Measurements from ENCODE around the gene TBCD. TPM values are rescaled to one million over a fixed set of nuclear protein-coding genes. Genes with fewer than 3 reads are reported as not detected.
"Not testable (repeated sequence)": the region's sequence is repeated elsewhere in the genome, so short reads cannot be mapped to it uniquely, and the experiment has no call there.

TBCD gene
- total and polyA plus RNA-seq, 2 donors: 140 to 292 TPM

GRCh38 chr17:82782657-82783207 lies 30.9 kb downstream of the TBCD start:
- 70% methylated on average over 42 of the region's 42 CpGs for WGBS
- no peak overlapping the region for H3K4me3 ChIP-seq (ENCODE audit: low read length in 2 of 2)
- H3K36me3 ChIP-seq (ENCODE audit: control insufficient read depth in 2 of 2, insufficient read depth in 2 of 2, low read length in 1 of 2): peaks cover 22 to 29% of the 10 kb centered on the region in 2 donors
- H3K9me3 ChIP-seq (ENCODE audit: control insufficient read depth in 2 of 2, insufficient read depth in 1 of 2, low read length in 1 of 2): no peaks in the 10 kb centered on the region
- peaks cover 6 to 26% of the 10 kb centered on the region in 2 donors for H3K4me1 ChIP-seq (ENCODE audit: control insufficient read depth in 2 of 2, insufficient read depth in 2 of 2, low read length in 2 of 2)
- H3K27me3 ChIP-seq (ENCODE audit: control insufficient read depth in 2 of 2, insufficient read depth in 1 of 2, low read length in 1 of 2): no peaks in the 10 kb centered on the region
- DNase-seq (ENCODE audit: low read depth in 6 of 9, low spot score in 9 of 9): no peak
- H3K27ac ChIP-seq (ENCODE audit: low read depth in 1 of 2, low read length in 1 of 2): no peak overlapping the region

GRCh38 chr17:82783498-82783897 lies 31.6 kb downstream of the TBCD start:
- WGBS: 99% methylated on average over 18 of the region's 18 CpGs
- no peak overlapping the region for H3K27ac ChIP-seq (ENCODE audit: low read depth in 1 of 2, low read length in 1 of 2)
- no peak for DNase-seq (ENCODE audit: low read depth in 6 of 9, low spot score in 9 of 9)
- peaks cover 6 to 29% of the 10 kb centered on the region in 2 donors for H3K4me1 ChIP-seq (ENCODE audit: control insufficient read depth in 2 of 2, insufficient read depth in 2 of 2, low read length in 2 of 2)
- peaks cover 22 to 30% of the 10 kb centered on the region in 2 donors for H3K36me3 ChIP-seq (ENCODE audit: control insufficient read depth in 2 of 2, insufficient read depth in 2 of 2, low read length in 1 of 2)
- H3K4me3 ChIP-seq (ENCODE audit: low read length in 2 of 2): no peak overlapping the region
- H3K9me3 ChIP-seq (ENCODE audit: control insufficient read depth in 2 of 2, insufficient read depth in 1 of 2, low read length in 1 of 2): no peaks in the 10 kb centered on the region
- H3K27me3 ChIP-seq (ENCODE audit: control insufficient read depth in 2 of 2, insufficient read depth in 1 of 2, low read length in 1 of 2): no peaks in the 10 kb centered on the region

- 98% methylated on average over 16 of the region's 16 CpGs for WGBS
- peaks cover 30 to 36% of the 10 kb centered on the region in 2 donors for H3K36me3 ChIP-seq (ENCODE audit: control insufficient read depth in 2 of 2, insufficient read depth in 2 of 2, low read length in 1 of 2)
- DNase-seq (ENCODE audit: low read depth in 6 of 9, low spot score in 9 of 9); H3K9me3 ChIP-seq (ENCODE audit: control insufficient read depth in 2 of 2, insufficient read depth in 1 of 2, low read length in 1 of 2); H3K27ac ChIP-seq (ENCODE audit: low read depth in 1 of 2, low read length in 1 of 2); H3K4me3 ChIP-seq (ENCODE audit: low read length in 2 of 2); H3K27me3 ChIP-seq (ENCODE audit: control insufficient read depth in 2 of 2, insufficient read depth in 1 of 2, low read length in 1 of 2): not testable (repeated sequence)
- H3K4me1 ChIP-seq (ENCODE audit: control insufficient read depth in 2 of 2, insufficient read depth in 2 of 2, low read length in 2 of 2): peaks cover 6 to 41% of the 10 kb centered on the region in 2 donors
These were observed 33.7 kb downstream of the TBCD start for GRCh38 chr17:82785581-82785980.

- DNase-seq (ENCODE audit: low read depth in 6 of 9, low spot score in 9 of 9): no peak
- Histone ChIP-seq H3K4me3 (ENCODE audit: low read length in 2 of 2) (no peak overlapping the region), H3K4me1 (ENCODE audit: control insufficient read depth in 2 of 2, insufficient read depth in 2 of 2, low read length in 2 of 2) (peaks cover 6 to 41% of the 10 kb centered on the region in 2 donors), H3K9me3 (ENCODE audit: control insufficient read depth in 2 of 2, insufficient read depth in 1 of 2, low read length in 1 of 2) (no peaks in the 10 kb centered on the region), H3K27ac (ENCODE audit: low read depth in 1 of 2, low read length in 1 of 2) (no peak overlapping the region), H3K36me3 (ENCODE audit: control insufficient read depth in 2 of 2, insufficient read depth in 2 of 2, low read length in 1 of 2) (peaks cover 34 to 35% of the 10 kb centered on the region in 2 donors), H3K27me3 (ENCODE audit: control insufficient read depth in 2 of 2, insufficient read depth in 1 of 2, low read length in 1 of 2) (no peaks in the 10 kb centered on the region)
- 79% methylated on average over 10 of the region's 10 CpGs for WGBS
These were observed 34.6 kb downstream of the TBCD start for GRCh38 chr17:82786427-82786826.

DNA sequence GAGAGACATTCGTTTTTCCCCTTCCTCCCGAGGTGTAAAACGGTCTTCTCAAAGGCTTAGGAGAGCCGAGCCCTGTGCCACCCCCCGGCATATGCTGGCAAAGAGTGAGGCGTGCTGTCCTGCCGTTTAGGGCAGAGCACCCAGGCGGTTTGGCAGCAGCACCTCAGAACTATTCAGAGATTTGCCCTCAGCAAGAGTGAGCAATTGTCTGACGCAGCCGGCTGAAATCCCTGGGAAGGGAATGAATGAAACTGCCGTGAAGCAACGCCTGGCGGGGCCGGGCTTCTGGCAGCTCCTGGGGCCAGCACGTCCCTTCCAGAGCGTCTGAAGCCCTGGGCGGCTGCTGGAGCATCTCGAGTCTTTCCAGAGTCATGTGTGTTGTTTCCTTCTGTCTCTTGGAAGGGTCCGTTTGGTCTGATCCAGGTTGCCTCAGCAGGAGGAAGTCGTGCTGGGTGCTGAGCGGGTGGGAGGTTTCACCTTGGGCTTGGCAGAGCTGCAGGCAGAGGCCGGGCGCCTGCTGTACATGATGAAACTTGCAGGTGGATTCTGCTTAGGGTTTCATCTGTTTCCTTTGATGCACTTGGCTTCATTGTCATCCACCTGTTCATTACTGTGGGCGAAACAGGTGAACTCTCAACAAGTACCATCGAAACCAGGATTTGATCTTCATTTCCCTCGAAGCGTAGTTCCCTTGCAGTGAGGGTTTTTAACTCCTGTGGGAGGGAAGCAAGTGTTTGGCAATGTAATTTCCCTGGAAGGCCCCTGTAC lies 35.4 kb downstream of the TBCD start:
- H3K36me3 ChIP-seq (ENCODE audit: control insufficient read depth in 2 of 2, insufficient read depth in 2 of 2, low read length in 1 of 2): peaks cover 30 to 35% of the 10 kb centered on the region in 2 donors
- no peaks in the 10 kb centered on the region for H3K9me3 ChIP-seq (ENCODE audit: control insufficient read depth in 2 of 2, insufficient read depth in 1 of 2, low read length in 1 of 2)
- 72% methylated on average over 27 of the region's 27 CpGs for WGBS
- no peaks in the 10 kb centered on the region for H3K27me3 ChIP-seq (ENCODE audit: control insufficient read depth in 2 of 2, insufficient read depth in 1 of 2, low read length in 1 of 2)
- peak in 6 of 9 donors; percentile 34 to 77 (median 57) for DNase-seq (ENCODE audit: low read depth in 6 of 9, low spot score in 9 of 9)
- H3K4me3 ChIP-seq (ENCODE audit: low read length in 2 of 2): no peak overlapping the region
- peak overlapping the region in 1 of 2 donors; percentile 54 for H3K27ac ChIP-seq (ENCODE audit: low read depth in 1 of 2, low read length in 1 of 2)
- peaks cover 6 to 37% of the 10 kb centered on the region in 2 donors for H3K4me1 ChIP-seq (ENCODE audit: control insufficient read depth in 2 of 2, insufficient read depth in 2 of 2, low read length in 2 of 2)

DNA sequence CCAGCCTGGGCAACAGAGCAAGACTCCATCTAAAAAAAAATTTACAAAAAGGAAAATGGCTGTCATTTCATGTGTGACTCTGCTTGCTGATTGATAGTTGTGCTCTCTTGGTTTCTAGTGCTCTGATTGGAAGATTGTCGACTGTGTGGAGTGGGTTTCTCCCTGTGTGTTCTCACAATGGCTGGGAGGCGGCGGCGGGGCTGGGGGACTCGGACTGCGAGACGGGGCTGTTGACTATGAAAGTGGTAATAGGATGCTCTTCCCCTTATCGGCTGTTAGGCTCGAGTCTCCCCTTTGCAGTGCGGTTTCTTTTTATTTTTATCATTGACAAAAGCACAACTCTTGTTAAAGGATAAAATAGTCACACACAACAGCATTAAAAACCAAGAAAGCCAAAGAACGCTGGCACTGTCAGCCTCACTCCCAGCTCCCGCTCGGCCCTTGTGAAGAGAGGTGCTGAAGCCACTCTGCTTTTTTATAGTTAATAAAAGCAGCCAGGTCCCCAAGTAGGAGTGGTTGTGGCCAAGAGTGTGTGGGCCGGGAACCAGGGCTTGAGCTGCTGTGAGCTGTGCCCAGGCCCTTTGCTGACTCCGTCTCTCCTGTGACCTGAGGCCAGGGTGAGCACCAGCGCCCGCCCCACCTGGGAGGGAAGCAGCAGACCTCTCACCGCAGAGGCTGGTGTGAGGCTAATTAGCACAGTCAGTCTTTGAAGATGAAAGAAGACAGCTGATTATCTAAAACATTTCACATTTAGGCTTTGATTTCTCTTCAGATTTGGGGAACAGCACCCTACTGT lies 36.5 kb downstream of the TBCD start:
- Histone ChIP-seq H3K36me3 (ENCODE audit: control insufficient read depth in 2 of 2, insufficient read depth in 2 of 2, low read length in 1 of 2) (peaks cover 19 to 28% of the 10 kb centered on the region in 2 donors), H3K4me3 (ENCODE audit: low read length in 2 of 2) (no peak overlapping the region), H3K9me3 (ENCODE audit: control insufficient read depth in 2 of 2, insufficient read depth in 1 of 2, low read length in 1 of 2) (no peaks in the 10 kb centered on the region), H3K4me1 (ENCODE audit: control insufficient read depth in 2 of 2, insufficient read depth in 2 of 2, low read length in 2 of 2) (peaks cover 6 to 32% of the 10 kb centered on the region in 2 donors), H3K27ac (ENCODE audit: low read depth in 1 of 2, low read length in 1 of 2) (no peak overlapping the region), H3K27me3 (ENCODE audit: control insufficient read depth in 2 of 2, insufficient read depth in 1 of 2, low read length in 1 of 2) (no peaks in the 10 kb centered on the region)
- 96% methylated on average over 18 of the region's 18 CpGs for WGBS
- DNase-seq (ENCODE audit: low read depth in 6 of 9, low spot score in 9 of 9): no peak

DNA sequence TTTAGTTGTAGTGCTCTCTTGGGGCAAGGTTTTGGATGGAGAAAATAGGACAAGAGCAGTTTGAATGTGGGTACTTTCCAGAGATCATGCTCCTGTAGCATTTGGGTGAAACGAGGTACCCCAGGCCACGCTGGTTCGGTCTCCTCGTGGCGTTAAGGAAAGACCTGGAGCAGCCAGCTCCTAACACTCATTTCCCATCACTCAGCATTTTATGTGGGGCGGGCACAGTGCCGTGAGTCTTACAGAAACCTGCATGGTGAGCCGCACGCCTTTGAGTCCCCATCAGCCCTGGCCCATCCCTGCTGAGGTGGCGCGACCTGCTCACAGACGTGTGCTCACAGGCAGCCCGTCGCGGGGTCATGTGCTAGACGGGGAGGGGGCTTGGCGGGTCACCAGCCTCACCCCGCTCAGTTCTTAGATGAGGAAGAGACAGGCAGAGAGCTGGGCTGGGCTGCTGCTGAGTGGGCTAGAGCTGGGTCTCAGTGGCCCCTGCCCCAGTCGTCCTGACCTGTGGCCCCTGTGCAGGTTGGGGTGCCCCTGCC lies 37.3 kb downstream of the TBCD start:
- 97% methylated on average over 19 of the region's 19 CpGs for WGBS
- Histone ChIP-seq H3K4me3 (ENCODE audit: low read length in 2 of 2) (no peak overlapping the region), H3K27ac (ENCODE audit: low read depth in 1 of 2, low read length in 1 of 2) (no peak overlapping the region), H3K4me1 (ENCODE audit: control insufficient read depth in 2 of 2, insufficient read depth in 2 of 2, low read length in 2 of 2) (peaks cover 6 to 32% of the 10 kb centered on the region in 2 donors), H3K9me3 (ENCODE audit: control insufficient read depth in 2 of 2, insufficient read depth in 1 of 2, low read length in 1 of 2) (no peaks in the 10 kb centered on the region), H3K36me3 (ENCODE audit: control insufficient read depth in 2 of 2, insufficient read depth in 2 of 2, low read length in 1 of 2) (peaks cover 15 to 28% of the 10 kb centered on the region in 2 donors), H3K27me3 (ENCODE audit: control insufficient read depth in 2 of 2, insufficient read depth in 1 of 2, low read length in 1 of 2) (no peaks in the 10 kb centered on the region)
- DNase-seq (ENCODE audit: low read depth in 6 of 9, low spot score in 9 of 9): no peak

GRCh38 chr17:82789806-82790205 lies 37.9 kb downstream of the TBCD start:
- Histone ChIP-seq H3K4me1 (ENCODE audit: control insufficient read depth in 2 of 2, insufficient read depth in 2 of 2, low read length in 2 of 2) (peaks cover 6 to 32% of the 10 kb centered on the region in 2 donors), H3K4me3 (ENCODE audit: low read length in 2 of 2) (no peak overlapping the region), H3K27me3 (ENCODE audit: control insufficient read depth in 2 of 2, insufficient read depth in 1 of 2, low read length in 1 of 2) (no peaks in the 10 kb centered on the region), H3K36me3 (ENCODE audit: control insufficient read depth in 2 of 2, insufficient read depth in 2 of 2, low read length in 1 of 2) (peaks cover 10 to 30% of the 10 kb centered on the region in 2 donors), H3K27ac (ENCODE audit: low read depth in 1 of 2, low read length in 1 of 2) (no peak overlapping the region), H3K9me3 (ENCODE audit: control insufficient read depth in 2 of 2, insufficient read depth in 1 of 2, low read length in 1 of 2) (no peaks in the 10 kb centered on the region)
- DNase-seq (ENCODE audit: low read depth in 6 of 9, low spot score in 9 of 9): no peak
- 96% methylated on average over 18 of the region's 18 CpGs for WGBS
